NT2/D1 (cell line): ENCODE measurements around the gene NMRK2.
"Not testable (repeated sequence)": the region's sequence is repeated elsewhere in the genome, so short reads cannot be mapped to it uniquely, and the experiment has no call there.

ENCODE experiments used
- SUZ12 ChIP-seq: IDR thresholded peaks from 2 replicates; pipeline ENCODE4 v1.6.1; 2011; ENCODE audit not compliant: insufficient read length, insufficient read depth; ENCODE audit errors: extremely low read depth
- YY1 ChIP-seq: IDR thresholded peaks from 2 replicates; pipeline ENCODE4 v1.6.1; 2011; ENCODE audit not compliant: insufficient read length, insufficient read depth
- ZNF274 ChIP-seq: IDR thresholded peaks from 2 replicates; pipeline ENCODE4 v1.6.1; 2011; ENCODE audit warnings: mild to moderate bottlenecking, low read depth, low read length

DNA sequence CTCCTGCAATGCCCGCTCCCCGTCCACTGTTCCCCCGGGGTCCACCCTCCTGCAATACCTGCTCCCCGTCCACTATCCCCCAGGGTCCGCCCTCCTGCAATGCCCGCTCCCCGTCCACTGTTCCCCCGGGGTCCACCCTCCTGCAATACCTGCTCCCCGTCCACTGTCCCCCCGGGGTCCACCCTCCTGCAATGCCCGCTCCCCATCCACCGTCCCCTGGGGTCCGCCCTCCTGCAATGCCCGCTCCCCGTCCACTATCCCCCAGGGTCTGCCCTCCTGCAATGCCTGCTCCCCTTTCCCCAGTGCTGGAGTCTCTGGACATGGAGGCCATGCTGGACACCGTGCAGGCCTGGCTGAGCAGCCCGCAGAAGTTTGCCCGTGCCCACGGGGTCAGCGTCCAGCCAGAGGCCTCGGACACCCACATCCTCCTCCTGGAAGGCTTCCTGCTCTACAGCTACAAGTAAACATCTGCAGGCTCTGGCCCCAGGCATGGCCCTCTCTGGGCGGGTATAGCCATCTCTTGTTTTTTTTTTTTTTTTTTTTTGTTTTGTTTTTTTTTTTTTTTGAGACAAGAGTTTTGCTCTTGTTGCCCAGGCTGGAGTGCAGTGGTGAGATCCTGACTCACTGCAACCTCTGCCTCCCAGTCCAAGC lies 5.6 kb downstream of the NMRK2 start:
- not testable (repeated sequence) for TF ChIP-seq ZNF274, YY1, SUZ12
